ENCODE data around the gene SLC22A14.
A peak's percentile ranks its signal among the peaks of the same experiment; 100 is the strongest.

The SLC22A14 gene

GRCh38 chr3:38345879-38346586, 63.9 kb downstream of the SLC22A14 start:
- peak; percentile 38; the same call in 1 of the 3 replicates for ATAC-seq (ENCODE audit: low read depth)
- no peaks in the 10 kb centered on the region for H3K9me3 ChIP-seq (ENCODE audit: severe bottlenecking)
- TF ChIP-seq CTCF (IDR thresholded peaks at IDR 0.05; ENCODE audit: poor library complexity, severe bottlenecking) = no peak
- H3K4me1 ChIP-seq (ENCODE audit: insufficient read depth, poor library complexity, severe bottlenecking) = no peaks in the 10 kb centered on the region
- no peak overlapping the region for H3K27ac ChIP-seq (ENCODE audit: poor library complexity, severe bottlenecking)
- H3K36me3 ChIP-seq (ENCODE audit: low read depth) = no peaks in the 10 kb centered on the region
- DNase-seq (ENCODE audit: low spot score) = no peak
- peak overlapping the region; percentile 53 for H3K4me3 ChIP-seq (ENCODE audit: severe bottlenecking)
- H3K27me3 ChIP-seq (ENCODE audit: insufficient read depth, poor library complexity, severe bottlenecking) = no peaks in the 10 kb centered on the region

GRCh38 chr3:38346587-38347410, 64.7 kb downstream of the SLC22A14 start, which contains the start of gene XYLB:
XYLB (plus strand) TSS chr3:38346785; CDS start chr3:38346869, 84 bp downstream.
- Histone ChIP-seq H3K36me3 (ENCODE audit: low read depth) (0 out of 2 replicates have a peak, but pooled peaks cover 2% of the 10 kb centered on the region), H3K4me3 (ENCODE audit: severe bottlenecking) (peak within 1 kb of the TSS; percentile 53), H3K9me3 (ENCODE audit: severe bottlenecking) (no peaks in the 10 kb centered on the region), H3K27ac (ENCODE audit: poor library complexity, severe bottlenecking) (no peak within 1 kb of the TSS), H3K27me3 (ENCODE audit: insufficient read depth, poor library complexity, severe bottlenecking) (no peaks in the 10 kb centered on the region), H3K4me1 (ENCODE audit: insufficient read depth, poor library complexity, severe bottlenecking) (no peaks in the 10 kb centered on the region)
- peak; percentile 92 for TF ChIP-seq CTCF (IDR thresholded peaks at IDR 0.05; ENCODE audit: poor library complexity, severe bottlenecking)
- peak; percentile 94 for ATAC-seq (ENCODE audit: low read depth)
- peak; percentile 83 for DNase-seq (ENCODE audit: low spot score)

- no peak for TF ChIP-seq CTCF (IDR thresholded peaks at IDR 0.05; ENCODE audit: poor library complexity, severe bottlenecking)
- H3K27ac ChIP-seq (ENCODE audit: poor library complexity, severe bottlenecking) = no peak overlapping the region
- H3K4me1 ChIP-seq (ENCODE audit: insufficient read depth, poor library complexity, severe bottlenecking) = no peaks in the 10 kb centered on the region
- H3K9me3 ChIP-seq (ENCODE audit: severe bottlenecking) = no peaks in the 10 kb centered on the region
- peak overlapping the region; percentile 53 for H3K4me3 ChIP-seq (ENCODE audit: severe bottlenecking)
- H3K36me3 ChIP-seq (ENCODE audit: low read depth) = 0 out of 2 replicates have a peak, but pooled peaks cover 9% of the 10 kb centered on the region
- ATAC-seq (ENCODE audit: low read depth) (no peak), DNase-seq (ENCODE audit: low spot score) (no peak)
- no peaks in the 10 kb centered on the region for H3K27me3 ChIP-seq (ENCODE audit: insufficient read depth, poor library complexity, severe bottlenecking)
Observed at GRCh38 chr3:38347421-38348200, 65.5 kb downstream of the SLC22A14 start.

- Histone ChIP-seq H3K9me3 (ENCODE audit: severe bottlenecking) (no peaks in the 10 kb centered on the region), H3K4me1 (ENCODE audit: insufficient read depth, poor library complexity, severe bottlenecking) (no peaks in the 10 kb centered on the region), H3K4me3 (ENCODE audit: severe bottlenecking) (no peak overlapping the region), H3K27ac (ENCODE audit: poor library complexity, severe bottlenecking) (no peak overlapping the region), H3K27me3 (ENCODE audit: insufficient read depth, poor library complexity, severe bottlenecking) (no peaks in the 10 kb centered on the region), H3K36me3 (ENCODE audit: low read depth) (peaks cover 17% of the 10 kb centered on the region; the same call in 1 of the 2 replicates)
- DNase-seq (ENCODE audit: low spot score) (no peak), ATAC-seq (ENCODE audit: low read depth) (no peak)
- no peak for TF ChIP-seq CTCF (IDR thresholded peaks at IDR 0.05; ENCODE audit: poor library complexity, severe bottlenecking)
Observed at GRCh38 chr3:38348903-38349302, 66.8 kb downstream of the SLC22A14 start.
